T-helper 22 cell (primary cell): ENCODE measurements around the gene KPNA2.
A peak's percentile ranks its signal among the peaks of the same experiment; 100 is the strongest.
"Not testable (repeated sequence)": the region's sequence is repeated elsewhere in the genome, so short reads cannot be mapped to it uniquely, and the experiment has no call there.

ENCODE experiments used
- DNase-seq: peaks from one replicate; pipeline ENCODE4 v3.0.0-alpha.2; 2020; ENCODE audit warnings: low read depth

The KPNA2 gene

DNA sequence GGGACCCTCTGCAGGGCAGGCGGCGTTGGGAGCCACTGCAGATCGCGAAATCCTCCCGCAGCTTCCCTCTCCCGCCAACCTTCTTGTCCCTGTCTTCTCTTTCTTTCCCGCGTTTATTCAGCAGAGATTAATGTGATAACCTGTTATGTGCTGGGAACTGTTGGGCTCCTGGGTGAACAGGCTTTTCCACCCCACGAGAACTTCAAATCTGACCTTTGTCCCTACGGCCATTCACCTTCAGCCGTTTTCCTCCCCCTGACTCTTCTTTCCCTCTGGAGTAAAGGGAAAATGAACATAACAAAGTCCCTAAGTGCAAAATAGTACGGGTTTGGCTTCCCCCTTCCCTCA is 15.2 kb upstream of the KPNA2 start:
- no peak for DNase-seq

- DNase-seq: not testable (repeated sequence)
These were observed 14.7 kb upstream of the KPNA2 start for GRCh38 chr17:68020791-68021190.

GRCh38 chr17:68021963-68022362 is 13.6 kb upstream of the KPNA2 start:
- DNase-seq: no peak

- DNase-seq: not testable (repeated sequence)
These were observed 13.0 kb upstream of the KPNA2 start for GRCh38 chr17:68022547-68022946.

GRCh38 chr17:68029512-68030215 is 5.9 kb upstream of the KPNA2 start:
- DNase-seq: no peak

DNA sequence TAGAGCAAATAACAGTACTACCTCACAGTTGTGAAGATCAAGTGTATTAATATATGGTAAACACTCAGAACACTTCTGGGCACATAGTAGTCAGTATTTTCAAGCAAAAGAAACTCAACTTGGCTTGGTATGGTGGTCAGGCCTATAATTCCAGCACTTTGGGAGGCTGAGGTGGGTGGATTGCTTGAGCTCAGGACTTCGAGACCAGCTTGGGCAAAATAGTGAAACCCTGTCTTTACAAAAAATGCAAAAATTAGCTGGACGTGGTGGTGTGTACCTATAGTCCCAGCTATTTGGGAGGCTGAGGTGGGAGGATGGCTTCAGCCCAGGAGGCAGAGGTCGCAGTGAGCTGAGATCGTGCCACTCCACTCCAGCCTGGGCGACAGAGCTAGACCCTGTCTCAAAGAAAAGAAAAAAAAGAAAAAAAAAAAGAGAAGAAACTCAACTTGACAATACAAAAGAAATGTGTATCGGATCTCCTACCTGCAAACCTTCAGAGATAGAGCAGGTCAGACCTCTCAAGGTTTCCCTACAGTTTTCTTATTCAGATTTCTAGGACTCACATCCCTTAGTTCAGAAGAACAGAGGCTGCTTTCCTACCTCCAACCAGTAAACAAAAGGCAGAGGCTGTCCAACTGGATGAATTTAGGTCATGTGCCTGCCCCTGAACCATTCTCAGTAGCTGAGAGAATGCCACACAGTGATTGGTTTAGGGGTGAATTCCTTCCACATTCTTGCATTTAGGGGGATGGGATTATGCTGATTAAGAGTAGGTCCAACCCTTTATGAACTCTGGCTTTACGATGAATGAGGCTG is 1.7 kb upstream of the KPNA2 start:
- no peak for DNase-seq

DNA sequence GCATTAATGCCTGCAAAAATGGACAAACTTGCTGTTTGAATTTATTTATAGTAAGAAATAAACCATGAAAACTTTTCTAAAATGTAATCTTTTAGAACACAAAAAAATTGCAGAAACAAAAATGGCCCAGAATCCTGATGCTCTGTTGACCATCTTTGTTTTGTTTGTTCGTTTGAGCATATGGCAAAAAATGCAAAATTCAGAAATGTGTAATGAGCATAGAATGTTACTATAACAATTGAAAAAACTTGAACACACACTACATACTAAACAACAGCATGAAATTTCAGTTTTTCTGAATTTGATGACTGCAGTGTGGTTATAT is 1.1 kb upstream of the KPNA2 start:
- DNase-seq: no peak

DNA sequence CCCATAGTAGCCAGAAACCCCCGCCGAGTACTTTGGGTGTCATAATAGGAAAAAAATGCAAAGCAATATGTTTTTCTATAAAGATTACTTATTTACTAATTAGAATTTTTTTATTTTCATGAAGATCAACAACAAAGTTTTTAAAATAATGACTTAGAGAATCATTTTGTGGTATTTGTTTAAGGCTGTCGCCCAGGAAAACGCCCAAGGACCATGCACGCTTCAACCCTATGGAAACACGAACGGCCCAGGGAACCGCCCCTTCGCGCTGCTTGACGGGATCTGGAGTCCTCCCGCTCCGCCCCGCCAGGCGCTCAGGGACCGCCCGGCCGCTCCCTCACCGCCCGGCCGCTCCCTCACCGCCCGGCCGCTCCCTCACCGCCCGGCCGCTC is 408 bp upstream of the KPNA2 start:
- peak; percentile 84 for DNase-seq

DNA sequence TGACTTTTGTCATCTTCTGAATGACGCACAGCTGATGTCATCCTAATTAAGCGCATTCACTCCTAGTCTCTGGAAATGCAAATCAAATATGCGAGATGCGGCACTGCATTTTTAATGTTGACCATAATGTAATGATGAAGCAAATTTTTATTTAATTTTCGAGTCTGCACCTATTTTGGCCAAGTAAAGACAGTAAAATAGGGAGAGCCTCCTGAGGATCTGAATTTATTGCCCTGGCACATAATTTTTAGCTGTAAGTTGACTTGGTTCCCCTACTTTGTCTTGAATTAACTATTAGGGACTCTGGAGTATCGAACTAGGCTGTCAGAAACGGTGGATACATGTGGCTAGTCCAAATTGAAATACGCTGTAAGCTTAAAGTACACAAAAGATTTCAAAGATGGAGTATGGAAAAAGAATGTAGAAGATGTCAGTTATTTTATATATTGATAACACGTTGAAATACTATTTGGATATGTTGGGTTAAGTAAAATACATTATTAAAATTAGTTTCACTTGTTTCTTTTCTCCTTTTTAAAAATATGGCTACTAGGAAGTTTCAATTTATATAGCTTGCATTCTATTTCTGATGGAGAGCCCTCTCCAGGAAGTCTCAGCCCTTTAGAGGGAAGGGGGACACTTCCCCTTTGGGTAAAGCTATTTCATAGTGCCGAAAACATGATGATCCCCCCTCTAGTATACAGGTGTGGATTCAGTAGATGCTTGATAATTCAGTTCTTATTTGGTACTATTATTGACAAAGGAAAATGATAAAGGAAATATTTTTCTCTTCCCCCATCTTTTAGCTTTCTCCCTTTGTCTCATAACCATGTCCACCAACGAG is 991 bp downstream of the KPNA2 start:
- DNase-seq: no peak

DNA sequence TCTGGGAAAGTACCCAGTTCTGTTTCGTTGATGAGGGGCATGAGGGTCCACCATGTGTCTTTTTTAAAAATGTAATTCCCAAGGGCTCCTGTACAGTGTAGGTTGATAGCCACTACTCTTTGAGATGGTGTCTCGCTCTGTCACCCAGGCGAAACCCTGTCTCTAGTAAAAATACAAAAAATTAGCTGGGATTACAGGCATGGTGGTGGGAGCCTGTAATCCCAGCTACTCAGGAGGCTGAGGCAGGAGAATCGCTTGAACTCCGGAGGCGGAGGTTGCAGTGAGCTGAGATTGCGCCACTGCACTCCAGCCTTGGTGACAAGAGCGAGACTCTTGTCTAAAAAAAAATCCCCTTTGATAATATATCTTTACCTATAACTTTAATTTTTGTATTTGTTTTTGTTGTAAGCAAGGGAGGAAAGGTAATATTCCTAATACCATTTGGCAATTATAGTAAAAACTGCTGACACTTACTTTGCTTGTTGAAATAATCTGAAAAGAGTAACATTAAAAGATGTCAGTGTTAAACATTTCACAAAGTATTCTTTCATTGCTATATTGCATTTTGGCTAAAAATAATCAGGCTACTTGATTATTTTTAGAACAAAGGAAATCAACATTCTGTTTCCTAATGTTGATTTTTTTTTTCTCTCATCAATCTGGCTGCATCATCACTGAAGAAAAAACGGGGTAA is 11.8 kb downstream of the KPNA2 start:
- DNase-seq: no peak

- not testable (repeated sequence) for DNase-seq
These were observed 12.5 kb downstream of the KPNA2 start for GRCh38 chr17:68047890-68048542.

DNA sequence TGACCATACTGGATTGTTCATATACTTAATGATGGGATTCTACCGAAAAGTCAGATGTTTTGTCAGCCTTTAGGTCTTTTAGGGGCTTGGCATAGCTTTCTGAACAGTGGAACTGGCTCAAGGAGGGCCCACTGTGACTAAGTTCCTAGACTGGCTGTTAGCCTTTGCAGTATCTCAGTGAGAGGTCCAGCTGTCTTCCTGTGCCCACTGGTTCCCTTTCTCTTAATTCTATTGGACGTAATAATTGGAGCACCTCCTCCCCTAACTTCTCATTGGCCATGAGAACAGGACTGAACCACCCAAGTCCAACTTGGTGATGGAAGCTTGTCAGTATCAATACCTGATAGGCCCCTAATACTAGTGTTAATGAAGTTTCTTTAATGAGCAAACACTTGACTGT is 13.5 kb downstream of the KPNA2 start:
- DNase-seq: no peak

DNA sequence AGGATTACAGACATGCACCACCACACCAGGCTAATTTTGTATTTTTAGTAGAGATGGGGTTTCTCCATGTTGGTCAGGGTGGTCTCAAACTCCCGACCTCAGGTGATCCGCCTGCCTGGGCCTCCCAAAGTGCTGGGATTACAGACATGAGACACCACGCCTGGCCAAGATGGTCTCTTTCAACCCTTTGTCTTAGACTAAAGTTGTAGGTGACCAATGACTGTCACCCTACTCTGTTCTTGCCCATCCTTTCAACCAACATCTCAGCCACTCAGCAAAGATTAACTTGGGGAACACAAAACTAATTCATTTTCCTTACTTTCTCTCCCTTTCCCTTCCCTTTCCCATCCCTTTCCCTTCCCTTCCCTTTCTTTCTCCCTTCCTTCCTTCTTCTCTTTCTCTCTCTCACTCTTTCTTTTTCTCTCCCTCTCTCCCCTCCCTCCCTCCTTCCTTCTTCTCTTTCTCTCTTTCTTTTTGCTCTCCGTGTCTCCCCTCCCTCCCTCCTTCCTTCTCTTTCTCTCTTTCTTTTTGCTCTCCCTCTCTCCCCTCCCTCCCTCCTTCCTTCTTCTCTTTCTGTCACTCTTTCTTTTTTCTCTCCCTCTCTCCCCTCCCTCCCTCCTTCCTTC is 14.4 kb downstream of the KPNA2 start:
- DNase-seq: not testable (repeated sequence)

GRCh38 chr17:68051321-68052312 is 16.1 kb downstream of the KPNA2 start:
- not testable (repeated sequence) for DNase-seq

DNA sequence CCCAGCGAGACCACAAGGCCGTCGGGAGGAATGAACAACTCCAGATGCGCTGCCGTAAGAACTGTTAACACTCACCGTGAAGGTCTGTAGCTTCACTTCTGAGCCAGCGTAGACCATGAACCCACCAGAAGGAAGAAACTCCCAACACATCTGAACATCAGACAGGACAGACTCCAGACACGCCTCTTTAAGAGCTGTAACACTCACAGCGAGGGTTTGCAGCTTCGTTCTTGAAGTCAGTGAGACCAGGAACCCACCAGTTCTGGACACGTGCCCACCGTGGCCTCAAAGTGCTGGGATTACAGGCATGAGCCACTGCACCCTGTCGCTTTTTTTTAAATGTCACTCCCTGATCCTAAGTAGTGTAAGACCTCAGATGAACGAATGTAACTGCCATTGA is 17.3 kb downstream of the KPNA2 start:
- no peak for DNase-seq

- DNase-seq: no peak
These were observed 17.9 kb downstream of the KPNA2 start for GRCh38 chr17:68053231-68054013.

DNA sequence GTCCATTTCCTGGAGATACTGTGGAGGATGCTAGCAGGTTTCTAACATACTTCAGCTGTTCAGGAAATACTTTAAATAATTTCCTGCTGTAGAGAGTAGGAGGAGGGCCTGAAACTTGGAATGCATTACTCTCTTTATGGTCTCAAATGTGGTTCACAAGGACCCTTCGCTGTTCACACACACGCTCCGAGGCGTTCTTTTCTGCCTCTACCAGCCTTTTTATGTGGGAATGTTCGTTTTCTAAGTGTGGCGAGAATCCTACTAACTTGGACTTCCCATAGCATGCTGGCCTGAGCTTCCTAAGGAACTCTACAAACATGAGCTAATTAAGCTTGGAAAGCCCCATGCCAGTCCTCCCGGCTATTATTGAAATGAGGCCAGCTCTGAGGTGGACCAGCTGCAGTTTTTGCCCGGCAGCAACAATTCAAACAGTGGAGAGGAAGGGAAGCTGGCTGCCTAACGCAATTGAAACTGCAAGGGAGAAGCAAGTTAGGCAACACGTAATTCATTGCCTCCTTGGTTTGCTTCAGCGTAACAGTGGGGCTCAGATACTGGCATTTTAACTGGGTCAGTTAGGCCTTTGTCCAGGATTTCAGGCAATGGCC is 18.9 kb downstream of the KPNA2 start:
- no peak for DNase-seq

DNA sequence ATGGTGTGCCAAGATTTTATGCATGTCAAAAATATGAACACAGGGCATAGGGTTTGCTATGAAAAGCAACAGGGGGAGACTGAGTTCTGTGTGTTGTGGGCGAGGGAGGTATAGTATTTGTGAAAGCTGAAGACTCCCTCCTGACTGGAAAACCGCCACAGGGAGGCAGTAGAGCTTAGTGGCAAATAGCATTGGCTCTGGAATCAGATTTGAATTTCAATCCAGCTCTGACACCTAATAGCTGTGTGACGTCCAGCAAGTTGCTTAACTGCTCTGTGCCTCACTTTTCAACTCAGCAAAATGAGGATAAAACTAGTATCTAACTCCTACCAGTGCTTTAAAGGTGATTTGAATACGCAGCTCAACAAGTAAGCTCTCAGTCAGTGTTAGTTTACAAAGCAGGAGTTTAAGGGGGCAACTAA is 22.0 kb downstream of the KPNA2 start:
- DNase-seq: peak; percentile 7

GRCh38 chr17:68060336-68060735 is 24.8 kb downstream of the KPNA2 start:
- no peak for DNase-seq
